HPDE6-E6E7 (cell line): ENCODE data around the gene ADPGK.
"Not testable (repeated sequence)": the region's sequence is repeated elsewhere in the genome, so short reads cannot be mapped to it uniquely, and the experiment has no call there.

Source experiments
- DNase-seq: peaks from one replicate; pipeline ENCODE4 v3.0.0; 2011; ENCODE audit warnings: missing footprints; ENCODE audit errors: extremely low spot score

ADPGK gene

DNA sequence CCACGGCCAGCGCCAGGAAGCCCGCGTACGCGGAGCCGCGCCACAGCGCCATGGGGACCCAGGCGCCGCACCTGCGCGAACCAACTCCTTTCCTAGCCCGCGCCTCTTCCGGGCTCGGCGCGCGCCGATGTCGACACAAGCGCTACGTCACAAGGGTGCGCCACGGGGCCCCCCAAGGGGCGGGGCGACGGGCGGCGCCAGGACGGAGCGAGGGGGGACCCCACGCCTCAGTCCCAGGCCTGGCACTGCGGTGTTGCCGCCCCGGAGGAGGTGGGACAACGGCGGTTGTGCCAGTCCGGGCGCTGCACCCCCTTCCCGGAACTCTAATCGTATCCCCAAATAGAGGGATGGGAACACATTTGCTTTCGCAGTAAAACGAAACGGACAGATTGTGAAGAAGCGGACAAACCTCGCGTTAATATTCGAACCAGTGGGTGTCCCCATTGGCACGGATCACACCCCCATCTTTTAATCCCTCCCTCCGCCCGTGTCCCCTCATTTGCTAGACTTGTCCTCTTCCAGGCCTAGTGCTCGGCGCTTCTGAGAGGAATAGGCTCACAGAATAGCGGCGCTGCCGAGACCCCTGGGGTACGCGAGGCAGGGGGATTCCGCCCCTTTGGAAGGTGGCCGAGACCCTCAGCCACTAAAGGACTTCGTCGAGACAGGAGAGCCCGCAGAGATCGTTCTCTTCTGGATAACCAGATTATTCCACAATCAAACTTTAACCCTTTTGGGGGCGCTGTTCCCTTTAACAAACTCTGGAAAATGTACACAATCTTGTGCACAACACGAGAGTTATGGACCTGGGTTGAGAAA lies at the start of gene ADPGK:
ADPGK (minus strand) TSS at position 119 of the 816 bp plus-strand sequence; CDS start at position 52, 67 bp downstream.
- peak; percentile 85 for DNase-seq

DNA sequence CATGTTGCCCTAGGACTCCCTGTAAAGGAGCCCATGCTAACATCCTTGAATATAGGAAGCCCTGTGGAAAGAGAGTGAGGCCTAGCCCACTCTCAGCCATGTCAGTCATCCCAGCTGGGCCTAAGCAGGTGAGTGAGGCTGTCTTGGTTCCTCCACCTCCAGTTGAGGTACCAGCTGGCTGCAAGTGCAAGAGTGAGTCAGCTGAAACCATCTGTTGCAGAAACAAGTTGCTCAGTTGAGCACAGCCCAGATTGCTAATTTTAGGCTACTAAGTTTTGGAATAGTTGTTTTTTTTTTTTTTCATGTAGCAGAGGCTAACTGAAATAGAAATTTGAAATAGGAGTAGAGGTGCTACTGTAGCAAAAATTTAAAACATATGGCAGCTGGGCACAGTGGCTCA lies 43.7 kb upstream of the ADPGK start:
- DNase-seq: no peak

DNA sequence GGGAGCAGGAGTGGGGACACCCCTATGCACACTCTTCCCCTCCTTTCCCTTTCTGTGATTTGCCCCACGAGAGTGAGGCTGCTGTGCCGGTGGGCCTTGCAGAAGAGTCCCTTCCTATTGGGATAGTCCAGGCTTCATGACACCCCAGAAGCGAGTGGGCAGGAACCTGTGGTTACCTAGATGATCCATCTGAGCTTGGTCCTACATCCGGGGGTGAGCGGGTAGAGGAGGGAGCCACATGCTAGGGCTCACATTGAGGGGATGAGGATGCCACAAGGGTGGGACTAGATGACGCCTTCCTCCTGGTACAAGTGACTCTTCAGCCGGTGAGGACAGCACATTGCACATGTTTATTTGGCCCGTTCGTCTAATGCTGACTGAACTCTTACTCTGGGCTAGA lies 43.1 kb upstream of the ADPGK start:
- no peak for DNase-seq

DNA sequence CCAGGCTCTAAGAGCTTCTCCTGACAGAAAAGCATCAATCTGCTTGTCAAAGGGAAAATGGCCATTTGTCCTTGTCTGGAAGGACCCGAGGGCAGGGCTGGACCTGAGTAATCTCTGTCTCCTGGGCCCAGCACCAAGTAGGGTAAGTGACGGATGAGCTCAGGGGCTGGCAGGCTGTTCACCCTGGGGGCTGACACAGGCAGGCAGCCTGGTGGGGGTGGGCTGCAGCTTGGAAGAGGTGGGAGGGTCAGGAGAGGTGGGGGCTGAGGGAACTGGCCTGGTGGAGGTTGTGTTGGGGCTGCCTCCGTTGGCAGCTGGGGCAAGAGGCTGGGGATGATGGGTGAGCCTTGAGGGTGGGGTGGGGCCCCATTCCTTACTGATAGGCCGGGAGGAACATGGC lies 42.3 kb upstream of the ADPGK start:
- no peak for DNase-seq

DNA sequence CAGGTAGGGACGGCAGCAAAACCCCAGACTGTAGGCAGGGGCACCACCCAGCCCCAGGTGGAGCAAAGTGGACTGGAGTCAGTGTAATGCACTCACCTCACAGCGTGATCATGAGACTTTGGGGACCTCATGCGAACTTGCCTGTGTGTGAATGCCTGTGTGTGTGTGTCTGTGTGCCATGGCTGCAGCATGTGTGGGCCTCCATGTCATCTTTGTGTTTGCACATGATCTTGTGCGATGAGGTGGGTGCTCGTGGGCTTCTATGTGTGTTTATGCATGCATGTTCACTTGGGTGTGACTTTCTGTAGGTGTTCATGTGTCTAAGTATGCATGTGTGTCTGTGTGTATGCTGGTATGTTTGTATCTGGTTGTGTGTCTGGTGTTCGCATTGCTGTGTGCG lies 41.2 kb upstream of the ADPGK start:
- no peak for DNase-seq

DNA sequence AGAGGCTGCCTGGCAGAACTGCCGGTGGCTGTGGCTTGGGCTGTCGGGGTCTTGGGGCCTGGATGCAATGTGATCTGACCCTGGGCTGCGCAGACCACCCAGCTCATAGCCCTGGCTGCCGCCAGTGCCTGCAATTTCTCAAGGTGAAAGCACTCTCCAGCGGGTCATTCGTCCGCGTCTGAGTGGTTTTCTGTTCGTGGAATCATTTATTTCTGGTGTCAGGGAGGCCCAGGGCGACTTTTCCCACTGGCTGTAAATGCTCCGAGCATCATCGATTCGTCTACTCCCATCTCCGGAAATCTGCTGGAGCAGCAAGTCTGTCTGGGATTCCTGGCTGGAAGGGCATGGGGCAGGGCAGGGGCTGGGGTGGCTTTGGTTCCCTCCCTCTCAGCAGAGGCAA lies 40.6 kb upstream of the ADPGK start:
- DNase-seq: no peak

DNA sequence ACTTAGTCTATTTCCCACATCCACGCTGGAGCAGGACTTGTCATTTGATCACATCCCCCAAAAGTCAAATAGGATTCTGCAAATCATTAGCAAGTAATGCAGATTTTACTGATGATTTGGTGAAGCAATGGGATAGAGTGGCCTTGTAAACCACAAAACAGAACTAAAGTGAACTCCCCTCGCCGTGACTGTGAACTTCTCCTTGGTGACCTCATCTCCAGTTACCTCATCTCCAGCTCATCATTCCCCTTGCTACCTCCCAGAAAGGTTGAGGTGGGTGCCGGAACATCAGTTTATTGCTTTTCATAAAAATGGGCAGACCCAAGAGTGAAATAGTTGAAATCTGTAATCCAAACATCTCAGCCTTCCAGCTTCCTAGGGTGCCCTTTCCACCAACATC lies 36.7 kb upstream of the ADPGK start:
- no peak for DNase-seq

DNA sequence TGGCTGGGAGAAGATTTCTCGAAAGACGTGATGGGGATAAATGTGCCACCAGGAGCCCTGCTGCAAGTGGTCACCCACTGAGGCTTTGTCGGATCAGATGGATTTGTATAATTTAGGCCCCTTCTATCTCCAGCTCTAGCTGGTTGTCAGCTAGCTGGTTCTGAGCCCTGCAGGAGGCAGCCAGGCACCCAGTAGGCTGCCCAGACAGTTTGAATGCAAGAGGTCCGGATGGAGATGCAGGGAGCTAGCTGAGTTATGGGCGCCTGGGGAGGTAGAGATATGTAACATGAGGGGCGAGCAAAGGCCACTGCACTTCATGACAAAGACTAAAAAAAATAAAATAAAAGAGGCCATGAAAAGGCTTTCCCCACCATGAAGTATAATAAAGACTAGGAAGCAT lies 35.1 kb upstream of the ADPGK start:
- no peak for DNase-seq

DNA sequence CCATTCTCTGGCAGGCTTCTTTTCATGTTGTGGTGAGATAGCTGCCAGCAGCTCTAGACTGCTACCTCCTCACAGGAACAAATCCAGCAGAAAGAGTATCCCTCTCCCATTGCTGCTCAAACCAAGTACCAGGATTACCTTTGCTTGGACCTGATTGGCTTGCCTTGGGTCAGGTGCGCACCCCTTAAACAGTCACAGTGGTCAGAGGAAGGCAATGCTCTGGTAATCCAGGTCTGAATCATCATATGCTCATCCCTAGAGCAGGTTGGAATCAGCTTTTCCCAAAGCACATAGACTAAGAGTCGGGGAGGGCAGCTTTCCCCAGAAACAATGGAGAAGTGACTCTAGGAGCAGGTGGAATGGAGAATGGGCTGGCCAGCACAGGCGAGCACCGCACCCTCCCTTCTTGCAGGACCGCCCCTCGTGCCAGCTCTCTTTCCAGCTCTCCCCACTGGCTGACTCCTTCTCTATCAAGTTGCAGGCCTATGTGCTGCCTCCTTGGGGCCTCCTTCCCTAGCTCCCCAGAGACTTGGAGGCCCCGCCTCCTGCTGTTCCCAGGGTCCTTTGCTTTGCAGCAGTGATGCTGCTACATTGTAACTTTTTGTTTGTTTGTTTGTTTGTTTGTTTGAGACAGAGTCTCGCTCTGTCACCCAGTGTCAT lies 29.9 kb upstream of the ADPGK start:
- no peak for DNase-seq

DNA sequence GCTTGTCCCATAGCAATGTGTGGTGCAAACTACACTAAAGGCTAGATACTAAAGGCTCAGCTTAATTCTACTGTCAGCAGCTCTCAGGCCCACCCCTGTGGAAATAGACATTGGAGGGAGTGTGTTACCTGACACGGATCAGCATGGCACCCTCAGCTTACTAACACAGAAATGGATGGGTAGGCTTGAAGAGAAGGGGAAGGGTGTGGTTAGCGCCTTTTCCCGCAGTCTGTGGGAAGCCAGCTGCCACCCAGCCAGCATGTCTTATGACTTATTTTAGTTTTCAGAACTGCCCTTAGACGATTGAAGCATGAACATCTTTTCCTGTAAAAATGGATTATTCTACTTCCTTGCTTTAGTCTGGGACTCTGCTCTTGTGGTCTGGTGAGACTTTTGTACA lies 25.8 kb upstream of the ADPGK start:
- DNase-seq: no peak

DNA sequence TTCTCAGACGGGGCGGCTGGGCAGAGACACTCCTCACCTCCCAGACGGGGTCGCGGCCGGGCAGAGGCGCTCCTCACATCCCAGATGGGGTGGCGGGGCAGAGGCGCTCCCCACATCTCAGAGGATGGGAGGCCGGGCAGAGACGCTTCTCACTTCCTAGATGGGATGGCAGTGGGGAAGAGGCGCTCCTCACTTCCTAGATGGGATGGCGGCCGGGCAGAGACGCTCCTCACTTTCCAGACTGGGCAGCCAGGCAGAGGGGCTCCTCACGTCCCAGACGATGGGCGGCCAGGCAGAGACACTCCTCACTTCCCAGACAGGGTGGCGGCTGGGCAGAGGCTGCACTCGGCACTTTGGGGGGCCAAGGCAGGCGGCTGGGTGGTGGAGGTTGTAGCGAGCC lies 23.8 kb upstream of the ADPGK start:
- not testable (repeated sequence) for DNase-seq

DNA sequence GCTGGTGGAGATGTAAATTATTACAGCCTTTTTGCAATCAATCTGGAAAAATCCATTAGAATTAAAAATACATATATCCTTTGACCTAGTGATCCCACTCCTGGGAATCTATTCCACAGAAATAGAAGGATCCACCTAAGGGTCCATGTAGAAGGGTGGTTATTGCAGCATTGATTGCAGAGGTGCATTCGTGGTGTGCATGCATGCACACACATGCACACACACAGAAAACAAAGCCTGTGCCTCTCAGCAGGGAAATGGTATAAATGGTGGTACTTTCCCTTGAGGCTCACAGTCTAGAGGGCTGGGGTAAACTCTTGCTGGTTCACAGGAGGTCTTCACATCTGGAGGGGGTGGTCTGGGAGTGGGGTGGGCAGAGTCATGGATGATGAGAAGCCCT lies 19.4 kb upstream of the ADPGK start:
- no peak for DNase-seq

DNA sequence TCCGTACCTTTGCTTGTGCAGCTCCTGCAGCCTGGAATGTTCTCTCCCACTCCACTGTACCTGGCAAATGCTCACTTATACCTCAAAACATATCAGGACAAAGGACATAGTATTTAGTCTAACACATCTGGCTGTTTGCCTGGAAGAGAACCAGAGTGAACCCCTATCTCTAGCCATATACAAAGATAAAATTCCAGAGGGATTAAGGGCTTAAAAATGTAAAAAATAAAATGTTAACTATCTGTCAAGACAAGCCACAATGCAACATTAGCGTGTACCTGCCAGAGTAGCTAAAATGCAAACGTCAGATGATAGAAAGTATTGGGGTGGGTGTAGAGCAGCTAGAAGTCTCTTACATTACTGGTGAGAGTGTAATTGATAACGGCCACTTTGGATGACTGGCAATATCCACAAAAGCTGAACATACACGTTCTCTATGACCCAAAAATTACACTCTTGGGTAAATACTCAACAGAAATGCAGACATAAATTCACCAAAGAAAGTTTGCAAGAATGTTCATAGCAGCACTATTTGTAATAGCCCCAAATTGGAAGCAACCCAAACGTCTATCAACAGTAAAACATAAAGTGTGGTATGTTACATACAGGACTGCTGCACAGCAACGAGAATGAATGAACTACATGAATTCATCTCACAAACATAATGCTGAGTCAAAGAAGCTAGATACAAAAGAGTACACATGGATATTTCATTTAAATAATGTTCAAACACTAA lies 18.2 kb upstream of the ADPGK start:
- no peak for DNase-seq

DNA sequence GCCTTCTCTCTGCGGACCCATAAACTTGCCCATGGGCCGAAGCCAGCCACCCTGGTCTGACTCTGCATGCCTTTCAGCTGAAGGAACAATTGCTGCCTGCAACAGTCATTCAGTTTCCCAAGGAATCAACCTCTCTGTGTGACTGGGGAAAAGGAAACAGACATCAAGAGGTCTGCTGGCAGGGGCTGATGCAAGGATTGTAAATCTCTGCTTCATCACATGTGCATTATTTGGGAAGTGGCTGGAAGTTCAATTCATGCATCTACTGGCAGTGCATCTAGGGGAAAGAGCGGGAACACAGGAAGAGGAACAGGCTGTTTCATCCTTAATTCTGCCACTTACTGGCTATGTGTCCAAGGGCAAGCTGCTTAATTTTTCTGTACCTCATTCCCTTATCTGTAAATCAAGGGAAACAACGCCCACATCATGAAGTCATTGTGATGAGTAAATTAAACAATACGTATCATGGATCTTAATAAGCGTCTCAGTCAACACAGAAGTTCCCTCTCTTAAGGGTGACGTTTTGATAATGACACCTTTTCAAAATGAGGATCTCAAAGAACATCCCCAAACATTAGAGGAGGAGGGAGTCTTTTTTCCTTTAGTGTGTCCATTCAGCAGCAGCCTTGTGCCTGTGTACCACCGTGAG lies 17.4 kb upstream of the ADPGK start:
- DNase-seq: no peak

DNA sequence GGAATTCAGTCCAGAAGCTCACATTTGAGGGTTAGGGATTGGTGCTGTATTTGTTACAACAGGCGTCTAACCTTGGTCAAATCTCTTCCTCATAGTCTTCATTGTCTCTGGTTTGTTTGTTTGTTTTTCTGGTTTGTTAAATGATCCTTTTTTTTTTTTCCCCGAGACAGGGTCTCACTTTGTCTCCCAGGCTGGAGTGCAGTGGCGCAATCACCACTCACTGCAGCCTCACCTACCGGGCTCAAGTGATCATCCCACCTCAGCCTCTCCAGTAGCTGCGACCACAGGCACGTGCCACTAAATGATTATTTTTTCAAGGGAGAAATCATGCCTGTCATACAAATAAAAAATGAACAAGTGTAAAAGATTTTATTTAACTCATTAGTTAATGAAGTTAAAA lies 14.3 kb upstream of the ADPGK start:
- DNase-seq: no peak

DNA sequence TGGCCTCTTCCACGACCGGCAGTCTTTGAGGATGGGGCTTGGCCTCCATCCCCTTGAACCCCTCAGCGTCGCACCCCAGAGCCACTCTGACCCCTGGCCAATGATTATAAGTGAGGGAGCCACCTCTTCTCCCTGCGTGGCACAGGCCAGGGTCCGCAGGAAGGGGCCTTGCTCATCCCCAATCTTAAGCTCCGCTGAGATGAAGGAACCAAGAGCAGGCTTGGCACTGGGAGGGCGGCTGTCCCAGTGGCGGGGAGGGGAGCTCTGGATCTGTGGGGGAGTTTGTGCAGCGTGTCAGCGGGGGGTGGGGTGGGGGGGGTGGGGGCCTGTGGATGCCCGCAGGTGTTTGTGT lies 13.8 kb upstream of the ADPGK start:
- no peak for DNase-seq

DNA sequence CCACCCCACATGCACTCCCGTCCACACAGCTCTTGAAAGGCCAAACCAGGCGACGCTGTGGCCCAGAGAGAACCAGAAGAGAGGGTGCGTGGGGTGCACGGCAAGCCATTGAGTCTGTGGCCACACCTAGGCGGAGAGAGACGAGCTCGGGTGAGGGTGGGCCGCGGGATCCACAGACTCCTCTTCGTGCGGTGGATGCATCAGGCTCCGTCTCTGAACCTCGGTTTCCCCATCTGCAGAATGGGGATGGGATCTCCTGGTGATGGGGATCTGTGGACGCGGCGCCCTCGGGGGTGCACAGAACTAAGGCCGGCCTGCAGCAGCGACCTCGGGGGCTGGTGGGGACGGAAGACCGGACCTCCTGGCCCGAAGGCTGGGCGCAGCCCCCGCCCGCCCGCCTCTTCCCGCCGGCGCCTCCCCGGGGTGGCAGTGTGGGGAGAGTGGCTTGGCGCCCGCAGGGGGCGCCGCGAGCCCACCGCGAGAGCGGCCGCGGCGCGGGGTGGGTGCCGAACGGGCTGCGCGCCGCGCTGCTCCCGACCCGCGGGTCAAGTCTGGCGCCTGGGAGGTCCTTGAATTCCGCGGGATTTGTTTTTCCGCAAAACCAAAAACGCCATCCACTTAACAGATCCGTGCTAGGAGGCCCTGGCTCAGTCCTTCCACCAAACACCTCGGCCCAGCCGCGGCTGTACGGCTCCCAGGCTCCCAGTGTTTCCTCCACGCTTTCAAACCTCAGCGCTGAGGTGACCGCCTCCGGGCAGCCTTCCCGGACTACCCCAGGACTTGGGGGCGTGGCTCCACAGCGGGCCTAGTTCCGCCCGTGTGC lies 13.2 kb upstream of the ADPGK start:
- DNase-seq: peak; percentile 32

DNA sequence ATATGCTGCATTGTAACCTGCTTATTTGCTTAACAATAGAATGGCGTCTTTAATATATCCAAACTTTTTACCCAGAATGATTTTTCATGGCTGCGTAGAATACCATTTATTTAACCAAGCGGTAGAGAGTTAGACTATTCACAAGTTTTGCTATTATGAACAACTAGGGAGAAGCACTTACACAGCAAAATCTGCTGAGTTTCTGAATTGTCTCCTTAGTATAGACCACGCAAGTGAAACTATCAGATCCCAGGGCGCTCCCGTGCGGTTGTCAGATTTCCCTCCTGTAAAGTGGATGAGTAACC lies 12.6 kb upstream of the ADPGK start:
- DNase-seq: no peak

DNA sequence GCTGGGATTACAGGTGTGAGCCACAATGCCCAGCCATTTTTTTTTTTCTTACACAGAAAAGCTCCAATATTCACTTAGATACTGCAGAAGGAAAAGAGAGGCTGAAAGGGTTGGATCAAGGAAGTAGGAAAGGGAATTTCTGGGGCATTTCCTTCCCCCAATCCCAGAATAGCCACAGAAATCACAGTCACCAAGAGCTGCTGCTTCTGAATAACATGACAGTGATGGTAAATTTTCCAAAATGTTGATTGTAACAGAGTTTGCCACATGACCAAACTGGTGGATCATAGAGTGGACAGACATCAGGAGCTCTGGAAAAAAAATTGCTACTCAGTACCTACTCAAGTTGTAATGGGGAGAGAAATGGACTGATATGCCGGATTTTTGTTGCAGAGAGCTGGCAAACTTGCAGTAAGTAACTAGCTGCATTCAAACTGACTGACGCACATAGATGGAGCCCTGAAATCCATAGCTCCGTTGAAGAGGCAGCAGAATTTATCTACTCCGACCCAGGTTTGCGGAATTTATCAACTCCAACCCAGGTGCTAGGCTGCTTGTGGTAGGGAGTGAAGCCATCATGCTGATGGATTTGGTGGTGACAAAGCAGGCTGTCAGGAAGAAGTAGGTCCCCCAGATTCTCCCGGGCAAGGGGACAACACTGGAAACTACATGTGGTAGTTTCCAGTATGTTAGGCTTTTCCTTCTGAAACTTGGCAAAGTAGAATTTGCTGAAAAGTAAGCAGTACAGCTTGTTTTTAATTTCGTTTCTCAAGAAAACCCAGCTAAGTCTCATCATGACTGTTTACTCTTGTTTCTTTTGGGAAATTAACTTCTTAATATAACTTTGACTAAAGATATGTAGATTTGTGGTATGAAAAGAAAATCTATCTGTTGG lies 10.5 kb upstream of the ADPGK start:
- DNase-seq: no peak

DNA sequence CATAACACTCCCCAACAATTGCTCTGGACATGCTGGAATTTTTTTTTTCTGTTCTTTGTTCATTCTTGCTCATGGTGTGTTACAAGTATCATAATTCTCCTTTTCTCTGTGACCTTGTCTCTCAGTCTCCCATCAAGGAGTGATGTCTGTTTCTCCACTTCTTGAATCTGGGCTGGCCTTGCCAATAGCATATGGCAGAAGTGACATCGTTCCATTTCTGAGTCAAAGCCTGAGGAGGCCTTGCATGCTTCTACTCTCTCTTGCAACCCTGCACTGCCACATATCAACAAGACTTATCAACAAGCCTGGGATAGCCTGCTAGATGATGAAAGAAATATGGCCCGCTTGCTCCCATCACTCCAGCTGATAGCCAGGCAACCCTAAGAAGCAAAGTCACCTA lies 8.9 kb upstream of the ADPGK start:
- DNase-seq: no peak
